WTC11 (cell line): ENCODE results near the gene MEGF10. TPM values are rescaled to one million over a fixed set of nuclear protein-coding genes. Genes with fewer than 3 reads are reported as not detected.

Experiments
- ATAC-seq: fragments of 200-7000 bp; cut with Tn5 transposase; 2 replicates; pipeline ENCODE4 v1.10.0; 2021; ENCODE audit warnings: mild to moderate bottlenecking, moderate library complexity
- CTCF ChIA-PET: fragments of 300-600 bp; sonication (Branson Sonifier 250); formaldehyde crosslinking; loops from one replicate; lab custom pipeline; 2021; ENCODE audit warnings: antibody characterized with exemption; lab: Charles Lee
- POLR2A ChIA-PET: fragments of 350-600 bp; sonication (Branson Sonifier 250); formaldehyde crosslinking; loops from one replicate; lab custom pipeline; 2021; ENCODE audit warnings: antibody characterized with exemption; lab: Charles Lee
- DNase-seq: peaks from one replicate; pipeline ENCODE4 v3.0.0; 2021; ENCODE audit warnings: low spot score
- H3K27ac Mint-ChIP-seq: 2 replicates; pipeline ENCODE4 v1.8.0; 2021; ENCODE audit warnings: mixed read lengths
- H3K27me3 Mint-ChIP-seq: 2 replicates; pipeline ENCODE4 v1.8.0; 2021; ENCODE audit warnings: low read depth, mild to moderate bottlenecking, moderate library complexity, mixed read lengths
- H3K36me3 Mint-ChIP-seq: 2 replicates; pipeline ENCODE4 v1.8.0; 2021; ENCODE audit warnings: mixed read lengths
- H3K4me1 Mint-ChIP-seq: 2 replicates; pipeline ENCODE4 v1.8.0; 2022; ENCODE audit warnings: mixed read lengths
- H3K4me3 Mint-ChIP-seq: 2 replicates; pipeline ENCODE4 v1.8.0; 2021; ENCODE audit warnings: mild to moderate bottlenecking, moderate library complexity, mixed read lengths
- H3K9me3 Mint-ChIP-seq: 2 replicates; pipeline ENCODE4 v1.8.0; 2021; ENCODE audit warnings: mixed read lengths
- ARID4B ChIP-seq: sonication (generic); formaldehyde crosslinking; IDR thresholded peaks from 2 replicates; pipeline ENCODE4 v1.8.0; 2023; ENCODE audit warnings: missing genetic modification reagents, mild to moderate bottlenecking, borderline replicate concordance
- ATF3 ChIP-seq: sonication (generic); formaldehyde crosslinking; conservative IDR thresholded peaks from 2 replicates; pipeline ENCODE4 v1.8.1; 2022; ENCODE audit warnings: mild to moderate bottlenecking, missing genetic modification reagents
- CREM ChIP-seq: sonication (generic); formaldehyde crosslinking; IDR thresholded peaks from 2 replicates; pipeline ENCODE4 v1.8.1; 2022; ENCODE audit warnings: mild to moderate bottlenecking, missing genetic modification reagents, moderate library complexity
- ELF4 ChIP-seq: sonication (generic); formaldehyde crosslinking; IDR thresholded peaks from 2 replicates; pipeline ENCODE4 v1.8.1; 2022; ENCODE audit warnings: low read depth, mild to moderate bottlenecking, moderate library complexity, missing genetic modification reagents
- ESRRA ChIP-seq: sonication (generic); formaldehyde crosslinking; IDR thresholded peaks from 2 replicates; pipeline ENCODE4 v1.8.1; 2022; ENCODE audit warnings: mild to moderate bottlenecking, missing genetic modification reagents, borderline replicate concordance
- FOXP4 ChIP-seq: sonication (generic); formaldehyde crosslinking; IDR thresholded peaks from 2 replicates; pipeline ENCODE4 v1.8.0; 2022; ENCODE audit warnings: mild to moderate bottlenecking, missing genetic modification reagents
- JAZF1 ChIP-seq: fragments of 250-450 bp; sonication (Bioruptor Pico); IDR thresholded peaks from 2 replicates; pipeline ENCODE4 v1.9.0; 2021; ENCODE audit warnings: moderate library complexity, mild to moderate bottlenecking, inconsistent platforms
- MYBL2 ChIP-seq: sonication (generic); formaldehyde crosslinking; IDR thresholded peaks from 2 replicates; pipeline ENCODE4 v1.8.1; 2023; ENCODE audit warnings: mild to moderate bottlenecking, moderate library complexity, missing genetic modification reagents
- PRDM15 ChIP-seq: sonication (generic); formaldehyde crosslinking; IDR thresholded peaks from 2 replicates; pipeline ENCODE4 v1.8.0; 2022; ENCODE audit warnings: missing genetic modification reagents
- PRRX2 ChIP-seq: fragments of 250-450 bp; sonication (Bioruptor Pico); IDR thresholded peaks from 2 replicates; pipeline ENCODE4 v1.8.0; 2021; ENCODE audit warnings: mild to moderate bottlenecking
- TEAD1 ChIP-seq: sonication (generic); formaldehyde crosslinking; IDR thresholded peaks from 2 replicates; pipeline ENCODE4 v1.8.0; 2022; ENCODE audit warnings: mild to moderate bottlenecking, missing genetic modification reagents
- ZBTB43 ChIP-seq: sonication (generic); formaldehyde crosslinking; IDR thresholded peaks from 2 replicates; pipeline ENCODE4 v1.8.1; 2023; ENCODE audit warnings: mild to moderate bottlenecking, missing genetic modification reagents
- ZMAT4 ChIP-seq: fragments of 250-450 bp; sonication (Bioruptor Pico); IDR thresholded peaks from 2 replicates; pipeline ENCODE4 v1.9.0; 2021; ENCODE audit warnings: mild to moderate bottlenecking
- ZNF425 ChIP-seq: fragments of 250-450 bp; sonication (Bioruptor Pico); conservative IDR thresholded peaks from 2 replicates; pipeline ENCODE4 v1.9.0; 2021; ENCODE audit warnings: mild to moderate bottlenecking
- total RNA-seq: library from RNA; stranded (reverse); gene quantifications from 3 replicates; pipeline ENCODE4 v1.2.3, GENCODE V29; 2021
- TF ChIP-seq, protein P1 (sequence below): sonication (generic); formaldehyde crosslinking; IDR thresholded peaks from 2 replicates; pipeline ENCODE4 v1.8.1; 2023; ENCODE audit warnings: mild to moderate bottlenecking, missing genetic modification reagents, moderate library complexity
- TF ChIP-seq, protein P2 (sequence below): fragments of 250-450 bp; sonication (Bioruptor Pico); IDR thresholded peaks from 2 replicates; pipeline ENCODE4 v1.9.0; 2021; ENCODE audit warnings: moderate library complexity, mild to moderate bottlenecking, inconsistent platforms, borderline replicate concordance

MEGF10 gene
- total RNA-seq, 1 experiment from 2014 or later: 24.5 TPM

- Mint-ChIP-seq H3K27me3 (no peaks in the 10 kb centered on the region), H3K4me3 (peak overlapping the region; percentile 11; the same call in 1 of the 2 replicates), H3K36me3 (no peaks in the 10 kb centered on the region), H3K27ac (peak overlapping the region; percentile 18; the same call in 1 of the 2 replicates), H3K9me3 (no peaks in the 10 kb centered on the region), H3K4me1 (peaks cover 81% of the 10 kb centered on the region)
- DNase-seq (no peak), ATAC-seq (no peak)
- TF ChIP-seq, protein P1, sequence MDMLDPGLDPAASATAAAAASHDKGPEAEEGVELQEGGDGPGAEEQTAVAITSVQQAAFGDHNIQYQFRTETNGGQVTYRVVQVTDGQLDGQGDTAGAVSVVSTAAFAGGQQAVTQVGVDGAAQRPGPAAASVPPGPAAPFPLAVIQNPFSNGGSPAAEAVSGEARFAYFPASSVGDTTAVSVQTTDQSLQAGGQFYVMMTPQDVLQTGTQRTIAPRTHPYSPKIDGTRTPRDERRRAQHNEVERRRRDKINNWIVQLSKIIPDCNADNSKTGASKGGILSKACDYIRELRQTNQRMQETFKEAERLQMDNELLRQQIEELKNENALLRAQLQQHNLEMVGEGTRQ (CRISPR knock-in tag): 0 out of 2 replicates have a peak, but pooled peaks have one; percentile 8
- TF ChIP-seq ARID4B (CRISPR knock-in tag): no peak
- TF ChIP-seq FOXP4 (CRISPR knock-in tag): peak; percentile 40; the same call in 1 of the 2 replicates
- no peak for TF ChIP-seq ELF4 (CRISPR knock-in tag)
- CTCF ChIA-PET: interaction anchor here (1.1 to 2.2 kb wide), 7 partner anchors 13 to 166 kb away, joined by 3 to 7 read pairs (median 4); no protein-coding TSS in a partner anchor
- POLR2A ChIA-PET: no interaction called here
Observed at GRCh38 chr5:127326976-127327755, 36.6 kb downstream of the MEGF10 start.

DNA sequence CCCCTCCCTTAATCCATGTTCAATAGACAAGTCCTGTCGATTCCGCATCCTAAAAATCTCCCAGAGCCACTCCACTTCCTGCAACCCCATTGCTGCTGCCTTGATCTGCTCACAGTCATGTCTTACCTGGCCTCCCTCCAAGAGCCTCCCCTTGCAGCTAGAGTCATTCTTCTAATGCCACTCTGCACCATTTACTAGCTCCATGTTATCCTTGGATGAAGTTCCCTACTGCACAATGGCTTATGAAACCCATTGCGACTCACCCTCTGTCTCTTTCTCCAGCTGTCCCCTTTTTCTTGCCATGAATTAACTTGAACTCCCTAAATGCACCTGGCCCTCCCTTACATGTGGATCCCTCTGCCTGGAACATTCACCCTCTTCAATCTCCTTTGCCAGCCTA lies 39.5 kb downstream of the MEGF10 start:
- Mint-ChIP-seq H3K9me3 (no peaks in the 10 kb centered on the region), H3K27me3 (no peaks in the 10 kb centered on the region), H3K4me3 (no peak overlapping the region), H3K27ac (peak overlapping the region; percentile 12), H3K4me1 (peaks cover 87% of the 10 kb centered on the region), H3K36me3 (no peaks in the 10 kb centered on the region)
- DNase-seq (no peak), ATAC-seq (no peak; the same call in 1 of the 2 replicates)
- ChIA-PET POLR2A (no interaction called here), CTCF (interaction anchor here (1.2 kb wide), 1 partner anchor 31 kb away, joined by 3 read pairs; no protein-coding TSS in a partner anchor)
- TF ChIP-seq JAZF1 (CRISPR knock-in tag) (no peak), PRRX2 (CRISPR knock-in tag) (no peak), ATF3 (CRISPR knock-in tag) (no peak), TEAD1 (CRISPR knock-in tag) (no peak), ZMAT4 (CRISPR knock-in tag) (no peak), PRDM15 (no peak), CREM (no peak), ZBTB43 (CRISPR knock-in tag) (no peak), ESRRA (CRISPR knock-in tag) (no peak), ZNF425 (CRISPR knock-in tag) (no peak), MYBL2 (no peak)
- TF ChIP-seq, protein P2, sequence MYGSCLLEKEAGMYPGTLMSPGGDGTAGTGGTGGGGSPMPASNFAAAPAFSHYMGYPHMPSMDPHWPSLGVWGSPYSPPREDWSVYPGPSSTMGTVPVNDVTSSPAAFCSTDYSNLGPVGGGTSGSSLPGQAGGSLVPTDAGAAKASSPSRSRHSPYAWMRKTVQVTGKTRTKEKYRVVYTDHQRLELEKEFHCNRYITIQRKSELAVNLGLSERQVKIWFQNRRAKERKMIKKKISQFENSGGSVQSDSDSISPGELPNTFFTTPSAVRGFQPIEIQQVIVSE (CRISPR knock-in tag): no peak
